CD8-positive, alpha-beta memory T cell (primary cell): ENCODE measurements around the gene FAM25A. TPM values are rescaled to one million over a fixed set of nuclear protein-coding genes. Genes with fewer than 3 reads are reported as not detected.

Experiments used
- CTCF ChIA-PET: fragments of 350-600 bp; sonication (Branson Sonifier 250); formaldehyde crosslinking; loops from one replicate; lab custom pipeline; 2021; ENCODE audit warnings: antibody characterized with exemption; lab: Charles Lee
- POLR2A ChIA-PET: fragments of 350-600 bp; sonication (Branson Sonifier 250); formaldehyde crosslinking; loops from one replicate; lab custom pipeline; 2021; ENCODE audit warnings: antibody characterized with exemption; lab: Charles Lee
- DNase-seq, 5 donors: peaks; one replicate each; pipeline versions ENCODE4 v3.0.0 to v3.0.0-alpha.2; 2020 to 2022; ENCODE audit warnings: mixed read lengths in 1 of 5
- H3K27ac ChIP-seq: one replicate; pipeline ENCODE4 v1.7.0; 2013; ENCODE audit warnings: low read depth, mild to moderate bottlenecking, low read length, moderate library complexity
- H3K27me3 ChIP-seq: 2 replicates; pipeline ENCODE4 v1.7.0; 2013; ENCODE audit warnings: low read length, mild to moderate bottlenecking; ENCODE audit not compliant: insufficient read depth, poor library complexity, severe bottlenecking
- H3K36me3 ChIP-seq: 2 replicates; pipeline ENCODE4 v1.7.0; 2013; ENCODE audit warnings: mild to moderate bottlenecking, low read length, moderate library complexity; ENCODE audit not compliant: insufficient read depth
- H3K4me1 ChIP-seq: 2 replicates; pipeline ENCODE4 v1.7.0; 2013; ENCODE audit warnings: mild to moderate bottlenecking, low read length, moderate library complexity; ENCODE audit not compliant: insufficient read depth
- H3K4me3 ChIP-seq: 2 replicates; pipeline ENCODE4 v1.7.0; 2013; ENCODE audit warnings: mild to moderate bottlenecking, low read length
- H3K9me3 ChIP-seq: 2 replicates; pipeline ENCODE4 v1.7.0; 2013; ENCODE audit warnings: mild to moderate bottlenecking, low read length
- H3K27ac Mint-ChIP-seq, 8 donors: one replicate each; pipeline ENCODE4 v1.8.0; 2020 to 2021; ENCODE audit warnings: mixed read lengths in 8 of 8, mild to moderate bottlenecking in 6 of 8, inconsistent platforms in 3 of 8, moderate library complexity in 3 of 8
- H3K27me3 Mint-ChIP-seq, 2 donors: one replicate each; pipeline ENCODE4 v1.8.0; 2020 to 2021; ENCODE audit warnings: mixed read lengths in 2 of 2, mild to moderate bottlenecking in 1 of 2, moderate library complexity in 1 of 2
- H3K36me3 Mint-ChIP-seq, 3 donors: one replicate each; pipeline ENCODE4 v1.8.0; 2020 to 2021; ENCODE audit warnings: mixed read lengths in 3 of 3, inconsistent platforms in 1 of 3, mild to moderate bottlenecking in 1 of 3
- H3K4me1 Mint-ChIP-seq, 3 donors: one replicate each; pipeline ENCODE4 v1.8.0; 2020 to 2021; ENCODE audit warnings: mixed read lengths in 3 of 3, inconsistent platforms in 1 of 3, mild to moderate bottlenecking in 1 of 3
- H3K4me3 Mint-ChIP-seq, 7 donors: one replicate each; pipeline ENCODE4 v1.8.0; 2020 to 2021; ENCODE audit warnings: mixed read lengths in 7 of 7, mild to moderate bottlenecking in 6 of 7, moderate library complexity in 4 of 7, inconsistent platforms in 2 of 7
- H3K9me3 Mint-ChIP-seq, 5 donors: one replicate each; pipeline ENCODE4 v1.8.0; 2020 to 2022; ENCODE audit warnings: mixed read lengths in 5 of 5, mild to moderate bottlenecking in 3 of 5, moderate library complexity in 2 of 5, inconsistent platforms in 1 of 5
- polyA plus RNA-seq: library from polyadenylated mRNA; unstranded; fragments of 300-500 nt; fragmentation: Illumina TruSeq; gene quantifications from one replicate; pipeline ENCODE4 v1.2.3, GENCODE V29; 2021
- total RNA-seq, 2 experiments: library from RNA; stranded (reverse); gene quantifications; one replicate each; pipeline ENCODE4 v1.2.3, GENCODE V29; 2021

FAM25A gene
- total and polyA plus RNA-seq, 3 experiments from 2014 or later = not detected

- CTCF ChIA-PET = no interaction called here
- H3K36me3 Mint-ChIP-seq = peaks cover 0 to 61% (median 22%) of the 10 kb centered on the region in 3 donors
- H3K9me3 Mint-ChIP-seq = no peaks in the 10 kb centered on the region
Observed at GRCh38 chr10:87058171-87058570, 38.1 kb downstream of the FAM25A start.

GRCh38 chr10:87059401-87059800 is 39.3 kb downstream of the FAM25A start:
- ChIA-PET POLR2A (no interaction called here), CTCF (interaction anchor here (1.1 kb wide), 1 partner anchor 120 kb away, joined by 3 read pairs; no protein-coding TSS in a partner anchor)
- Mint-ChIP-seq H3K36me3 (peaks cover 0 to 73% (median 24%) of the 10 kb centered on the region in 3 donors), H3K4me3 (no peak overlapping the region), H3K4me1 (peaks cover 0 to 3% (median 0%) of the 10 kb centered on the region in 3 donors), H3K27ac (peak overlapping the region in 3 of 8 donors; percentile 17 to 40 (median 37)), H3K27me3 (no peaks in the 10 kb centered on the region), H3K9me3 (no peaks in the 10 kb centered on the region)
- Histone ChIP-seq H3K4me3 (no peak overlapping the region), H3K27me3 (no peaks in the 10 kb centered on the region), H3K4me1 (no peaks in the 10 kb centered on the region), H3K9me3 (no peaks in the 10 kb centered on the region), H3K36me3 (peaks cover 31% of the 10 kb centered on the region), H3K27ac (no peak overlapping the region)
- DNase-seq = no peak

More at GRCh38 chr10:87058171-87058570, 38.1 kb downstream of the FAM25A start:
- no peak for DNase-seq
- H3K36me3 ChIP-seq = peaks cover 38% of the 10 kb centered on the region
- Mint-ChIP-seq H3K27me3 (no peaks in the 10 kb centered on the region), H3K4me1 (peaks cover 0 to 1% (median 0%) of the 10 kb centered on the region in 3 donors), H3K4me3 (no peak overlapping the region), H3K27ac (peak overlapping the region in 1 of 8 donors; percentile 46)
- POLR2A ChIA-PET = no interaction called here
- H3K4me1 ChIP-seq = no peaks in the 10 kb centered on the region
- H3K27me3 ChIP-seq = no peaks in the 10 kb centered on the region
- H3K9me3 ChIP-seq = no peaks in the 10 kb centered on the region
- H3K4me3 ChIP-seq = no peak overlapping the region
- H3K27ac ChIP-seq = no peak overlapping the region

DNA sequence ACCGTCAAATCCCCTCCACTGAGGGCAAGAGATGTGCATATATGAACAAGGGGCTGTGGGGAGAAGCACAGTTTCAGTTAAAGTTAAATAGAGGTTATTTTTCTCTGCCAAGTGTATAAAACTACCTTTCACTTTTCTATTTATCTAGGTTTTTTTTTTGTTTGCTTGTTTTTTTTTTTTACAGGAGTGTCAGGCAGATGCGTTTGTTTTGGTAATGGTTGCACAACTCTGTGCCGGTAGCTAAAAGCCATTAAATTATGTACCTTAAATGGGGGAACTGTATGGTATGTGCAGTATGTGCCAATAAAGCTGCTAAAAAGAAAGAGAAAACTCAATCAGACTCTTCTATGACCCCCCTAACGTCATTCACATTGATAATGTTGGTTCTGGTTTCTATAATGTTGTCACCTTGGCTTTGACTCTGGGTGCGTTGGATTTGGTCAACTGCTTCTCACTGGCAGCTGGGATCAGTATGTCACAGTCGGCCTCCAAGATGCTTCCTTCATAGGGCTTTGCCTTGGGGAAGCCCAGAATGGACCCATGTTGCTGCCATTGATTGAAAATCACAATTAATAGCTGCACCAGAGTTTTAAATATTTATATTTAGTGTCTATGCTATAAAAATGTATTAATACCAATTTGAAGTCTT is 40.3 kb downstream of the FAM25A start:
- Mint-ChIP-seq H3K9me3 (no peaks in the 10 kb centered on the region), H3K4me3 (peak overlapping the region in 1 of 7 donors; percentile 27), H3K27me3 (no peaks in the 10 kb centered on the region), H3K36me3 (peaks cover 0 to 82% (median 24%) of the 10 kb centered on the region in 3 donors), H3K4me1 (peaks cover 0 to 3% (median 0%) of the 10 kb centered on the region in 3 donors), H3K27ac (peak overlapping the region in 1 of 8 donors; percentile 29)
- CTCF ChIA-PET = interaction anchor here (1.1 kb wide), 1 partner anchor 121 kb away, joined by 3 read pairs; no protein-coding TSS in a partner anchor
- Histone ChIP-seq H3K4me3 (no peak overlapping the region), H3K36me3 (peaks cover 33% of the 10 kb centered on the region), H3K27me3 (no peaks in the 10 kb centered on the region), H3K9me3 (no peaks in the 10 kb centered on the region), H3K27ac (no peak overlapping the region), H3K4me1 (no peaks in the 10 kb centered on the region)
- POLR2A ChIA-PET = no interaction called here
- no peak for DNase-seq

DNA sequence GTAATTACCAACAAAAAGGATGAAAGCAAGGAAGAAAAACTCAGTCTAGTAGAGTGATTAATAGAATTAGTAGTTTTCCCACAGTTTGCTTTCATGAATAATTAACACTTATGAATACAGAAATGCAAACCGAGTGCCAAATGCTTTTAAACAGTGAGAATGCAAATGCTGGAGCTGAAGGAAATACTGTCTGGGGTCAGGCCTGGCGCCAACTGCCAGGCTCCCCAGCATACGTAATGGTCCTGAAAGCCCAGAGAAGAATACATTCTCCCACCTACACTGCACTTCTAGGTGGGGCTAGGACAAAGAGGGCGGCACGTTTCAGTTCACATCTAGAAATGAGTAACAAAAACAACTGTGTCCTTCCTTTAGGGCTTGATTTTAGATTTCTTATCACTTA is 44.6 kb downstream of the FAM25A start:
- Mint-ChIP-seq H3K27ac (no peak overlapping the region), H3K36me3 (peaks cover 13 to 88% (median 25%) of the 10 kb centered on the region in 3 donors), H3K9me3 (no peaks in the 10 kb centered on the region), H3K27me3 (no peaks in the 10 kb centered on the region), H3K4me3 (no peak overlapping the region), H3K4me1 (peaks cover 0 to 7% (median 3%) of the 10 kb centered on the region in 3 donors)
- Histone ChIP-seq H3K36me3 (peaks cover 46% of the 10 kb centered on the region), H3K27ac (no peak overlapping the region), H3K27me3 (no peaks in the 10 kb centered on the region), H3K4me1 (no peaks in the 10 kb centered on the region), H3K4me3 (no peak overlapping the region), H3K9me3 (no peaks in the 10 kb centered on the region)
- CTCF ChIA-PET = no interaction called here
- POLR2A ChIA-PET = no interaction called here
- no peak for DNase-seq

DNA sequence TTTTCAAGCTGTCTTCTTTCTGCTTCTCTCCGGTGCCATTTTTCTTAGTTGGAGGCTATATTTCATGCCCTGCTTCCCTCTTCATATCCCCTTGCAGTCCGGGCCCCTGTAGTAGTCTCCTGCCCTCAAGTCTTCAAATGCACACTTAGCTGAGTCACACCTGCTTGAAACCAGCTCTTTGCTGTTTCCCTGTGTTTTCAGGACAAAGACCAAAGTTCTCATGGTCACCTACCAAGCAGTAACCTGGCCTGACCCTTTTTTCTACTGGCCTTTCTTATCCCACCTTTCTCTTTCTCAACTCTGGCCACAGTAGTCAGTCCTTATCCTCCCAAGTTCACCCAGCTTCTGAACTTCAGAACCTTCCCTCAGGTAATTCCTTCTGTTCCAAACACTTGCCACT is 46.1 kb downstream of the FAM25A start:
- peak overlapping the region in 1 of 7 donors; percentile 16 for H3K4me3 Mint-ChIP-seq
- no peaks in the 10 kb centered on the region for H3K27me3 Mint-ChIP-seq
- H3K27ac Mint-ChIP-seq = peak overlapping the region in 6 of 8 donors; percentile 30 to 66 (median 52)
- no peaks in the 10 kb centered on the region for H3K9me3 ChIP-seq
- H3K27me3 ChIP-seq = no peaks in the 10 kb centered on the region
- CTCF ChIA-PET = interaction anchor here (0.8 kb wide), 1 partner anchor 32 kb away, joined by 3 read pairs; no protein-coding TSS in a partner anchor
- H3K4me1 Mint-ChIP-seq = peaks cover 0 to 7% (median 3%) of the 10 kb centered on the region in 3 donors
- H3K27ac ChIP-seq = no peak overlapping the region
- no peaks in the 10 kb centered on the region for H3K4me1 ChIP-seq
- H3K36me3 ChIP-seq = peaks cover 43% of the 10 kb centered on the region
- no peaks in the 10 kb centered on the region for H3K9me3 Mint-ChIP-seq
- POLR2A ChIA-PET = no interaction called here
- H3K36me3 Mint-ChIP-seq = peaks cover 13 to 81% (median 15%) of the 10 kb centered on the region in 3 donors
- H3K4me3 ChIP-seq = no peak overlapping the region
- no peak for DNase-seq

- CTCF ChIA-PET = no interaction called here
- Histone ChIP-seq H3K27me3 (no peaks in the 10 kb centered on the region), H3K4me3 (no peak overlapping the region), H3K36me3 (peaks cover 43% of the 10 kb centered on the region), H3K27ac (no peak overlapping the region), H3K9me3 (no peaks in the 10 kb centered on the region), H3K4me1 (no peaks in the 10 kb centered on the region)
- POLR2A ChIA-PET = no interaction called here
- H3K9me3 Mint-ChIP-seq = no peaks in the 10 kb centered on the region
- H3K4me1 Mint-ChIP-seq = peaks cover 0 to 7% (median 3%) of the 10 kb centered on the region in 3 donors
- DNase-seq = no peak
- H3K4me3 Mint-ChIP-seq = no peak overlapping the region
- H3K27ac Mint-ChIP-seq = peak overlapping the region in 4 of 8 donors; percentile 33 to 82 (median 64)
- no peaks in the 10 kb centered on the region for H3K27me3 Mint-ChIP-seq
- H3K36me3 Mint-ChIP-seq = peaks cover 13 to 83% (median 15%) of the 10 kb centered on the region in 3 donors
Observed at GRCh38 chr10:87066865-87067264, 46.8 kb downstream of the FAM25A start.

- H3K27me3 Mint-ChIP-seq = no peaks in the 10 kb centered on the region
- ChIA-PET CTCF (no interaction called here), POLR2A (no interaction called here)
- DNase-seq = no peak
- peaks cover 13 to 86% (median 15%) of the 10 kb centered on the region in 3 donors for H3K36me3 Mint-ChIP-seq
- H3K4me3 Mint-ChIP-seq = no peak overlapping the region
- no peak overlapping the region for H3K4me3 ChIP-seq
- no peaks in the 10 kb centered on the region for H3K27me3 ChIP-seq
- H3K27ac Mint-ChIP-seq = peak overlapping the region in 1 of 8 donors; percentile 50
- H3K4me1 Mint-ChIP-seq = peaks cover 3 to 7% (median 4%) of the 10 kb centered on the region in 3 donors
- no peaks in the 10 kb centered on the region for H3K9me3 Mint-ChIP-seq
- H3K4me1 ChIP-seq = no peaks in the 10 kb centered on the region
- peaks cover 43% of the 10 kb centered on the region for H3K36me3 ChIP-seq
- no peak overlapping the region for H3K27ac ChIP-seq
- no peaks in the 10 kb centered on the region for H3K9me3 ChIP-seq
Observed at GRCh38 chr10:87068281-87068680, 48.2 kb downstream of the FAM25A start.

GRCh38 chr10:87072449-87072848 is 52.4 kb downstream of the FAM25A start:
- Histone ChIP-seq H3K4me1 (no peaks in the 10 kb centered on the region), H3K27ac (no peak overlapping the region), H3K36me3 (peaks cover 19% of the 10 kb centered on the region), H3K4me3 (no peak overlapping the region), H3K9me3 (no peaks in the 10 kb centered on the region), H3K27me3 (no peaks in the 10 kb centered on the region)
- no peak overlapping the region for H3K27ac Mint-ChIP-seq
- no peaks in the 10 kb centered on the region for H3K27me3 Mint-ChIP-seq
- no peak overlapping the region for H3K4me3 Mint-ChIP-seq
- H3K36me3 Mint-ChIP-seq = peaks cover 2 to 68% (median 13%) of the 10 kb centered on the region in 3 donors
- H3K9me3 Mint-ChIP-seq = no peaks in the 10 kb centered on the region
- CTCF ChIA-PET = no interaction called here
- POLR2A ChIA-PET = no interaction called here
- DNase-seq = no peak
- H3K4me1 Mint-ChIP-seq = peaks cover 8 to 16% (median 14%) of the 10 kb centered on the region in 3 donors
